HUES64 (cell line): ENCODE data around the gene PRR36.
"Not testable (repeated sequence)": the region's sequence is repeated elsewhere in the genome, so short reads cannot be mapped to it uniquely, and the experiment has no call there.

Source experiments
- H3K27ac ChIP-seq: 2 replicates; pipeline ENCODE4 v1.7.0; 2013; ENCODE audit warnings: low read depth, low read length, inconsistent platforms
- H3K27me3 ChIP-seq: 2 replicates; pipeline ENCODE4 v1.6.1; 2013; ENCODE audit warnings: mild to moderate bottlenecking, low read length; ENCODE audit not compliant: insufficient read depth
- H3K36me3 ChIP-seq: 2 replicates; pipeline ENCODE4 v1.6.1; 2013; ENCODE audit warnings: mild to moderate bottlenecking, low read length; ENCODE audit not compliant: insufficient read depth
- H3K4me1 ChIP-seq: 2 replicates; pipeline ENCODE4 v1.6.1; 2013; ENCODE audit warnings: mild to moderate bottlenecking, low read length, moderate library complexity; ENCODE audit not compliant: insufficient read depth
- H3K4me3 ChIP-seq: 2 replicates; pipeline ENCODE4 v1.5.1; 2013; ENCODE audit warnings: mild to moderate bottlenecking, low read length, moderate library complexity
- H3K9ac ChIP-seq: 2 replicates; pipeline ENCODE4 v1.6.1; 2013; ENCODE audit warnings: mild to moderate bottlenecking, low read depth, low read length
- H3K9me3 ChIP-seq: 2 replicates; pipeline ENCODE4 v1.6.1; 2013; ENCODE audit warnings: low read depth, low read length; ENCODE audit not compliant: insufficient read depth
- WGBS: fragments of 150-250, 120-280 bp; methylation state at CpG from one replicate; pipeline ENCODE4 v1.1.7; 2013; ENCODE audit warnings: missing lambda C conversion rate; 5-methylcytosine and 5-hydroxymethylcytosine counted together

Gene PRR36

GRCh38 chr19:7861619-7862412 lies 12.4 kb downstream of the PRR36 start:
- H3K4me3 ChIP-seq = peak overlapping the region; percentile 64
- H3K27ac ChIP-seq = no peak overlapping the region
- peaks cover 9% of the 10 kb centered on the region; the same call in 1 of the 2 replicates for H3K4me1 ChIP-seq
- peak overlapping the region; percentile 49; the same call in 1 of the 2 replicates for H3K9ac ChIP-seq
- peaks cover 55% of the 10 kb centered on the region for H3K27me3 ChIP-seq
- no peaks in the 10 kb centered on the region for H3K36me3 ChIP-seq
- 32% methylated on average over 63 of the region's 63 CpGs for WGBS
- no peaks in the 10 kb centered on the region for H3K9me3 ChIP-seq

GRCh38 chr19:7860714-7861618 lies 13.2 kb downstream of the PRR36 start:
- H3K9ac ChIP-seq = no peak overlapping the region
- H3K4me1 ChIP-seq = peaks cover 9% of the 10 kb centered on the region; the same call in 1 of the 2 replicates
- no peaks in the 10 kb centered on the region for H3K9me3 ChIP-seq
- H3K27me3 ChIP-seq = peaks cover 54% of the 10 kb centered on the region
- H3K36me3 ChIP-seq = no peaks in the 10 kb centered on the region
- H3K27ac ChIP-seq = no peak overlapping the region
- no peak overlapping the region for H3K4me3 ChIP-seq
- WGBS = 81% methylated on average over 14 of the region's 14 CpGs

GRCh38 chr19:7859831-7860713 lies 14.1 kb downstream of the PRR36 start:
- peaks cover 51% of the 10 kb centered on the region for H3K27me3 ChIP-seq
- no peak overlapping the region for H3K4me3 ChIP-seq
- no peaks in the 10 kb centered on the region for H3K36me3 ChIP-seq
- WGBS = 88% methylated on average over 22 of the region's 22 CpGs
- no peak overlapping the region for H3K27ac ChIP-seq
- H3K4me1 ChIP-seq = peaks cover 6% of the 10 kb centered on the region; the same call in 1 of the 2 replicates
- no peak overlapping the region for H3K9ac ChIP-seq
- no peaks in the 10 kb centered on the region for H3K9me3 ChIP-seq

GRCh38 chr19:7859087-7859486 lies 15.1 kb downstream of the PRR36 start:
- H3K9ac ChIP-seq, H3K9me3 ChIP-seq, H3K4me1 ChIP-seq, H3K27ac ChIP-seq, H3K36me3 ChIP-seq, H3K4me3 ChIP-seq: not testable (repeated sequence)
- WGBS = 89% methylated on average over 7 of the region's 8 CpGs
- H3K27me3 ChIP-seq = peaks cover 49% of the 10 kb centered on the region

- WGBS = 3% methylated on average over 29 of the region's 29 CpGs
- Histone ChIP-seq H3K4me3 (peak overlapping the region; percentile 40), H3K27ac (no peak overlapping the region)
Measured at GRCh38 chr19:7858109-7858770, 15.9 kb downstream of the PRR36 start.

DNA sequence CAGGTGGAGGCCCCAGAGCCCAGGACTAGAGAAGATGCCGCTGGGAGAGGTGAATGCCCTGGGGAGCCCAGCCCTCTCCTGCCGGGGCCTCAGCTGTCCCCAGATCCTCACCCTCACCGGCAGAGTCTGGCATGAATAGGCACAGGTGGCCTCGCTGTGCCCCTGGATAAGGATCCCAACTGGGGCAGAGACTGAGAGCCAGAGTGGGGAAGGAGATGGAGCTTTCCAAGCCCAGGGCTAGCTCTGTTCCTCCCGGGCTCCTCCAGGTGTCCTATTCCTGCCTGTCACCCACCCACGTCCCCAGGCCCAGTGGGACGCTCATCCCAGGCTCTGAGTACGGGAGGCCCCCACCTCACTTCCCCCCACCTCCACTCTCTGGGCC lies 16.5 kb downstream of the PRR36 start:
- H3K4me3 ChIP-seq = peak overlapping the region; percentile 40
- H3K4me1 ChIP-seq = 0 out of 2 replicates have a peak, but pooled peaks cover 4% of the 10 kb centered on the region
- H3K27ac ChIP-seq = no peak overlapping the region
- H3K27me3 ChIP-seq = peaks cover 39% of the 10 kb centered on the region
- H3K36me3 ChIP-seq = no peaks in the 10 kb centered on the region
- no peaks in the 10 kb centered on the region for H3K9me3 ChIP-seq
- WGBS = 46% methylated on average over 8 of the region's 8 CpGs
- no peak overlapping the region for H3K9ac ChIP-seq

More at GRCh38 chr19:7858109-7858770, 15.9 kb downstream of the PRR36 start:
- peaks cover 42% of the 10 kb centered on the region for H3K27me3 ChIP-seq
- 0 out of 2 replicates have a peak, but pooled peaks cover 4% of the 10 kb centered on the region for H3K4me1 ChIP-seq
- H3K9ac ChIP-seq = 0 out of 2 replicates have a peak overlapping the region, but pooled peaks have one; percentile 4
- no peaks in the 10 kb centered on the region for H3K36me3 ChIP-seq
- no peaks in the 10 kb centered on the region for H3K9me3 ChIP-seq

DNA sequence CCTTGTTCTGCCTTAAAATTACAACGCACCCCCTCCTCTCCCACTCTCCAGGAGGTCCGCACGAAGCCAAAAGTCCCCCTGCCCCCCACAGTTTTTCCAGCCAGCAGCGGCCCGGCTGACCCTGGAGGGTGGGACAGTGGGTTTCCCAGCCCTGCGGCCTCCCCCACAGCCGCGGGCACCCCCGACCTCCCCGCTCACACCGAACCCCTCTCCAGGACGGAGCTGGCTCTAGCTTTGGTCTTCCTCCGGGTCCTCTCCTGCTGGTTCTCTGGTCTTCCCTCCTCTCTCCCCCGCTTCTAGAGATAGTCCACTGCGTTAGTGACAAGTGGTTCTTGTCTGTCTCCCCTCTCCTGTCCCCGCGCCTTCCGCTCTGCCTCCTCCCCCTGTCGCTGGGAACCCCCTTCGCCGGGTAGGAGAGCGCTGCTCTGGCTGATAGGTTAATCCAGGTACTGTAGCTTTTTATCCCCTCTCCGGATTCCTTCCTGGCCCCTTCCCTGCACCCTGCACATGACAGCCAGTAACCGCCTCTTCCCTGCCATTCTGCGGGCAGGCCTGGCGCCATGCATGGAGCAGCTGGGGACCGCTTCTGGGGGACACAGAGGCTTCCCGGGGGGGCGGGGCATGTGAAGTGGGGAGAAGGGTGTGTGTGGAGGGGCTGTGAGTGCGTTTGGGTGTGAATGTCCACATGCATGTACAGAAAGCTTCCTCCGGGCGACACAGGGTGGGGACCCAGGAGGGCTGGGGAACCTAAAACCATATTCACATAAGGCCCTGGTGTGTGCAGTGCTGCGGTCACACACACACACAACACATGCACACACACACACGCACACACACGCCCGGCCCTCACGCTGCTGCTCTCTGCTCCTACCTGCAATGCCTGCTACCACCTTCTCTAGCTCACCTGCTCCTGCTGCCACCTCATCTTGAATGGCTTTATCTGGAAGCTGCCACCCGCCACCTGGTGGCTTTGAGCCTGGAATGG lies 17.2 kb downstream of the PRR36 start:
- 0 out of 2 replicates have a peak, but pooled peaks cover 4% of the 10 kb centered on the region for H3K4me1 ChIP-seq

GRCh38 chr19:7856109-7856591 lies 18.0 kb downstream of the PRR36 start:
- Histone ChIP-seq H3K27ac (no peak overlapping the region), H3K4me3 (no peak overlapping the region), H3K9me3 (no peaks in the 10 kb centered on the region), H3K36me3 (no peaks in the 10 kb centered on the region), H3K4me1 (0 out of 2 replicates have a peak, but pooled peaks cover 4% of the 10 kb centered on the region), H3K9ac (no peak overlapping the region), H3K27me3 (peaks cover 27% of the 10 kb centered on the region)
- WGBS = 81% methylated on average over 16 of the region's 16 CpGs

More for the DNA sequence above, 17.2 kb downstream of the PRR36 start:
- H3K4me3 ChIP-seq = no peak overlapping the region
- WGBS = 89% methylated on average over 38 of the region's 38 CpGs
- H3K9ac ChIP-seq = no peak overlapping the region
- no peak overlapping the region for H3K27ac ChIP-seq
- no peaks in the 10 kb centered on the region for H3K9me3 ChIP-seq
- no peaks in the 10 kb centered on the region for H3K36me3 ChIP-seq
- peaks cover 36% of the 10 kb centered on the region for H3K27me3 ChIP-seq

- WGBS = 82% methylated on average over 25 of the region's 26 CpGs
- Histone ChIP-seq H3K4me3 (no peak overlapping the region), H3K36me3 (no peaks in the 10 kb centered on the region), H3K9ac (no peak overlapping the region), H3K9me3 (no peaks in the 10 kb centered on the region), H3K27ac (no peak overlapping the region), H3K4me1 (0 out of 2 replicates have a peak, but pooled peaks cover 4% of the 10 kb centered on the region), H3K27me3 (peaks cover 23% of the 10 kb centered on the region)
Measured at GRCh38 chr19:7855426-7856108, 18.6 kb downstream of the PRR36 start.
